PC-9 (cell line): Measurements from ENCODE around the gene SP2.

Experiments used
- CTCF ChIP-seq: fragments of 200-600 bp; sonication (generic); conservative IDR thresholded peaks from 2 replicates; pipeline ENCODE4 v1.6.1; 2017; ENCODE audit warnings: mixed run types, antibody characterized with exemption, mild to moderate bottlenecking, moderate library complexity
- EZH2 ChIP-seq: fragments of 200-600 bp; sonication (generic); IDR thresholded peaks from 2 replicates; pipeline ENCODE4 v1.8.0; 2017; ENCODE audit warnings: antibody characterized with exemption, low read depth

- TF ChIP-seq CTCF (no peak), EZH2 (no peak)
Observed at GRCh38 chr17:47961406-47961805, 65.4 kb downstream of the SP2 start.
